GM21367 (cell line): ENCODE results near the gene SNX6.
A peak's percentile ranks its signal among the peaks of the same experiment; 100 is the strongest.
"Not testable (repeated sequence)": the region's sequence is repeated elsewhere in the genome, so short reads cannot be mapped to it uniquely, and the experiment has no call there.

Experiments used
- ATAC-seq: cut with Tn5 transposase; IDR thresholded peaks from one replicate; pipeline ENCODE4 v1.9.1; 2021; ENCODE audit not compliant: unreplicated experiment

SNX6 gene

DNA sequence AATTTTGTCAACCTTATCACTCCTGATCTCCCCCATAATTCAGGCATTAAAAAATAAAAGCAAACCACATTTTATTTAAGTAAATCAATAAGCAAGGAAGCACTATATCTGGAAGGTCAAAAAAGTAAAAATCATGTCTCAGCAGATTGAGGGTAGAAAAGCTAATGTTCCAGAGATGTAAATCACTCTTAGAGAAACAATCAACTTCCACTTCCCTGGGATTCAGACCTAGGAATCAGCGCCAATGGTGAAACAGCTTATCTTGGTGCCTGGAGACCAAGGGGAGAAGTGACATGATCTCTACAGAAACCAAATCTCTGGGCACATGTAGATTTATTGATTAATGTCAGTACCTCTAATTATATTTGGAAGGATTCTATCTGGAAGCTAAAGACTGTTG is 10.9 kb upstream of the SNX6 start:
- ATAC-seq: no peak

DNA sequence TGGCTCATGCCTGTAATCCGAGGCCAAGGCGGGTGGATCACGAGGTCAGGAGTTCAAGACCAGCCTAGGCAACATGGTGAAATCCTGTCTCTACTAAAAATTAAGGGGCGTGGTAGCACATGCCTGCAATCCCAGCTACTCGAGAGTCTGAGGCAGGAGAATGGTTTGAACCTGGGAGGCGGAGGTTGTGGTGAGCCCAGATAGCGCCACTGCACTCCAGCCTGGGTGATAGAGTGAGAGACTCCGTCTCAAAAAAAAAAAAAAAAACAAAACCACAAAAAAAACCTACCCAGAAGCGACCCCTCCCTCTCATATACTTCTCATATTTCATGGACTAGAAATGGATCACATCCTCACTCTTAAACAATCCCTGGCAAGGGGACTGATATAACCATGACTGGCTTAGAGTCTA is 4.4 kb upstream of the SNX6 start:
- ATAC-seq: not testable (repeated sequence)

DNA sequence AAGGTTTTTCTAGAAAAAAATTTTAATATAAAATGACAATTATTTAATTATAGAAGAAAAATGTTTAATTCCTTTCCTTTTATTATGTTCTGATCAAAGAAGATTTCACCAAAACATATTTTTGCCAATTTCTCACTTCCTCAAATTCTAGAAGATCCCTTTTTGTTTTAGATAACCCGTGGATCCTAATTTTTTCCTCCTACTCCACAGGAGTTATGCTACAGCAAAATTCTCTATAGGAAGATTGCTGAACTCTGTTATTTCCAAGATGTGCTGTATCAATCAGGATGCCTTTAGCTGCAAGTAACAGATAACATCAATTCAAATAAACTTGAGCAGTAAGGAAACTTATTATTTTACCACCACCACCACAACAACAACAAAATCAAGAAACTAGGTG is 3.8 kb upstream of the SNX6 start:
- no peak for ATAC-seq

DNA sequence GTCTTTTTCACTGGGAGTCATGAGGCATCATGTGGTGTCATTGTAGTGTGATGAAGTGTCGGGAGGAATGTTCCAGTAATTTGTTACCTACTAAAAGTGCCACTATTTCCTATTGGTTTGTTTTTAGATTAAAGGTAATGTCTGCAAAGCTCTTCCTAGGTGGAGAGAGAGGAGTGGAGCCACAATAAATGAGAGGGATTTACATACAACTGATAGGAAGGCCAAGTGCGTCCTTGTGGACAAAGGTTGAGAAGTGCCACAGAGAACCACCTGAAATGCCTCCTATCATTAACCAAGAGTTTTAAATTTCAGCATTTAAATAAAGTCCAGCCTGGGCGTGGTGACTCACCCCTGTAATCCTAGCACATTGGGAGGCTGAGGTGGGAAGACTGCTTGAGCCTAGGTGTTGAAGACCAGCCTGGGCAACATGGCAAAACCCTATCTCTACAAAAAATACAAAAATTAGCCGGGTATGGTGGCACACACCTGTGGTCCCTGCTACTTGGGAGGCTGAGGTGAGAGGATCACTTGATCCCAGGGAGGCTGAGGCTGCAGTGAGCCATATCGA is 2.5 kb upstream of the SNX6 start:
- ATAC-seq: no peak

DNA sequence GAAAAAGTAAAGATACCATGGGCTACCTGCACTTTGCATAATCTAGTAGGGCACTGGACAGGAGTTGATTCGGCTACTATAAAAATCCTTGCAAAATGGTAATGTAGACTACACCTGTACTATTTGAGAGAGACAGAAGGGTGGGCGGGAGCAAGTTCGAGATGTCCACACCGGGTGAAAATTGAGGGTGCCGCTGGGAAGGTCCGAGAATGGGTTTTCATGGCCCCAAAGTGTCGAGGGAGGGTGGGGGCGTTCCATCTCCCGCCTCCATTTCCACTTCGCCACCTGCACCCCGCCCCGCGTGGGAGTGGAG is 648 bp downstream of the SNX6 start:
- peak; percentile 7 for ATAC-seq

DNA sequence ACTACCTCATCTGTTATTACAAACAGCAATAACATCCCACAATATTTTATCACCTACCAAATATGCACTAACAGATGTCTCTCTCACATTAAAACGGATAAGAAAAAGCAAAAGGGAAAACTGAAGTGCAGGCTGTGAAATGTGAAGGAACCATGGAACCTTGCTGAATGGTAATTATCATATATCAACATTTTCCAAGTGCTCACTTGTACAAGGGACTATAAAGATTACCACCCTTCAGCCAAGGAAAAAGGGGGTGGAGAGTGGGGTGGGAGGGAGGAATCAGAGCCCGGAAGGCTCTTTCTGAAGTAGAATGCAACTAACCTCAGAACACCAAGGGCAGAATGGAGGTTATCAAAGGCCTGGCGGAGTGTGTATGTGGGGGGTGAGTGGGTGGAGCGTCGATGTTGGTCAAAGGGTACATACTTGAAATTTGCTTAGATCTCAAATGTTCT is 1.2 kb downstream of the SNX6 start:
- ATAC-seq: no peak

DNA sequence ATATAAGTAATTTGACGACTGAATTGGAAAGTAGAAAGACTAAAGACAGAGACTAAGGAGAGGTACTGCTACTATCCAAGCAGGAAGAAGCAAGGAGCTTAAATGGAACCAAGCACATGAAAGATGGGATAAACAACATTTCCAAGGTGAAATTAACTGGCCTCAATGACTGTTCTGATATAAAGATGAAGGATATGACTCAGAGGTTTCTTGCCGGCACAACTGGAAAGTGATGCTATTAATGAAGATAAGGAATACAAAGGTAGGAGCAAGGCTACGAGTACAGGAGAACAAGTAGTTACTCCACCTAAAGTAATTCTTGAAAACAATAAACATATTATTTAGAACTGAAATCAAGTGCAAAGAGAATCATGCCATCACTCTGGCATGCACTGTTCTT is 6.4 kb downstream of the SNX6 start:
- no peak for ATAC-seq

DNA sequence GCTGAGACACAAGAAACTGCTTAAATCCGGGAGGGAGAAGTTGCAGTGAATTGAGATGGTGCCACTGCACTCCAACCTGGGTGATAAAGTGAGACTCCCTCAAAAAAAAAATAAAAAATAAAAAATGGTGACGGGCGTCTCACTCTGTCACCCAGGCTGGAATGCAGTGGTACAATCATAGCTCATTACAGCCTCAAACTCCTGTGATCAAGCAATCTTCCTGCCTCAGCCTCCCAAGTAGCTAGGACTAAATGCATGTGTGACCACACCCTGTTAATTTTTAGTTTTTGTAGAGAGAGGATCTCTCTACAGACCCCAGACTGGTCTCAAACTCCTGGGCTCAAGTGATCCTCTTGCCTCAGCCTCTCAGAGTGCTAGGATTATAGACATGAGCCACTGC is 9.1 kb downstream of the SNX6 start:
- no peak for ATAC-seq

DNA sequence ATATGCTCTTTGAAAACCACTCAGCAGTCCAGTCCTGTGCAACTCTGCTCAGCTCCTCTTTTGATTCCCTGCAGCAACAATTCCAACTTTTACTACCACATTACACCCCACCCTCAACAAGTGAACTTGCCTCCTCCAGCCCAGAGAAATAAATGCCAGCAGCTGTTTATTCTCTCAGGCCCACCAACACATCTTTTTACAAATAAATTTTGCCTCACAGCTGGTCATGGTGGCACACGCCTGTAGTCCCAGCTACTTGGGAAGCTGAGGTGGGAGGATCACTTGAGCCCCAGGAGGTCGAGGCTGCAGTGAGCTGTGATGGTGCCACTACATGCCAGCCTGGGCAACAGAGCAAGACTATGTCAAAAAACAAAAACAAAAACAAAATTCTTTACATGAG is 9.8 kb downstream of the SNX6 start:
- ATAC-seq: no peak

DNA sequence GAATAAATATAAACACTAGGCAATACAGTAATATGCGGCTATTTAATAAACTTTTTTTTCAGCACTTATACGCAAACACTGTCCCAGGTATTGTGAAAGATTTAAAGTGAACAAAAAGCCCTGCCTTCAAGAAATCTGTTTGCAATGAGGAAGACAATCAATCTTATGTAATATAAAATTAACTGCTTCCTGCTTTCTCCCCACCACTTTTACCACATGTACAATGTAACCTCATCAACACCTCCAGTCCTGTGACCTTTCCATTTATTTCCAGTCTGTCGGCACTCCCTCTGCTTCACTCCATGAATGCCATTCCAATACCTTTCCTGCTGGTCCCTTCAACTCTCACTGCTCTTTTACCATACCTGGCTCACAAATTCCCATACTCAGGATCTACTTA is 10.5 kb downstream of the SNX6 start:
- no peak for ATAC-seq

DNA sequence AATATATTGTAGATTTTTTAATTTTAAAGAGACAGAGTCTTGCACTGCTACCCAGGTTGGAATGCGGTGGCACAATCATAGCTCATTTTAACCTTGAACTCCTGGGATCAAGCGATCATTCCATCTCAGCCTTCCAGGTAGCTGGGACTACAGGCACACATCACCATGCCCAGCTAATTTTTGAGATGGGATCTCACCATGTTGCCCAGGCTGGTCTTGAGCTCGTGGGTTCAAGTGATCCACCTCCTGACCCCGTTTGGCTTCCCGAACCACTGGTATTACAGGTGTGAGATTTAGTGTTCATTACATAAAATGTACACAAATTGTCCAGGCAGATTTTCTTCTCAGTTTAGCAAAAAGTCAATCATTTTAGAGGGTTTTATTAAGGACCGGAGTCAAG is 13.6 kb downstream of the SNX6 start:
- no peak for ATAC-seq

DNA sequence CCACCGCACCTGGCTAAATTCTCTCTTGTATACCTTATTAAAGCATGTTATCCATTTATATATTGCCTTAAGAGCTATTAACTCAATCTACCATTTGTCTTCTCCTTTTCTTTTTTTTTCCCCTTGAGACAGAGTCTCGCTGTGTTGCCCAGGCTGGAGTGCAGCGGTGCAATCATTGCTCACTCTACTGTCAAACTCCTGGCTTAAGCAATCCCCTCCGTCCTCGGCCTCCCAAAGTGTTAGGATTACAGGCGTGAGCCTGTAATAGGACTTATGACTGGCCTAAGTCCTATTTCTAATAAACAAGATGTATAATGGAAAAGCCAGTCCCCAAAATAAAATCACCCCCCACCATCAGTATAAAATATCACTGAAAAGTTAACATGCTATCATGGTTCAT is 14.4 kb downstream of the SNX6 start:
- ATAC-seq: no peak

DNA sequence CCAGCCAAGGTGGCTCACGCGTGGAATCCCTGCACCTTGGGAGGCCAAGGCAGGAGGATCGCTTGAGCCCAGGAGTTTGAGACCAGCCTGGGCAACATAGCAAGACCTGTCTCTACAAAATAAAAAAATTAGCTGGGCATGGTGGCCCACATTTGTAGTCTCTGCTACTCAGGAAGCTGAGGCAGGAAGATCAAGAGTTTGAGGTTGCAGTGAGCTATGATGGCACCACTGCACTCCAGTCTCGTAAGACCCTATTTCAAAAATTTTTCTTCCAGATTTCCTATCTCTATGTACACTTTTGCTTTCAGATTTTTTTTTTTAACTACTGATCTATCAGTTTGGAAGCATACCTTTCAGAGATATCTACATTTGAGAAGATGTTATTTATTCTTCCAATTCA is 15.3 kb downstream of the SNX6 start:
- ATAC-seq: no peak

DNA sequence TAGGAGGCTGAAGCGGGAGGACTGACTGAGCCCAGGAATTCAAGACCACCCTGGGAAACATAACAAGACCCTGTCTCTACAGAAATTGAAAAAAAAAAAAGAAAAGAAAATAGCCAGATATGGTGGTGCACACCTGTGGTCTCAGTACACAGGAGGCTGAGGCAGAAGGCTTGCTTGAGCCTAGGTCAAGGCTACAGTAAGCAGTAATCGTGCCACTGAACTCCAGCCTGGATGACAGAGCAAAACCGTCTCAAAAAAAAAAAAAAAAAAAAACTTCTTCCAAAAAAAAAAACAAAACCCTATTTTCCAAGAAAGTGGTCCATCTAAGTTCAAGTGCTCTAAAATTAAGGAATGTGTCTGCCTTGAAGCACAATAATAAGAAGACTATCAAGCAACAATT is 19.8 kb downstream of the SNX6 start:
- no peak for ATAC-seq

DNA sequence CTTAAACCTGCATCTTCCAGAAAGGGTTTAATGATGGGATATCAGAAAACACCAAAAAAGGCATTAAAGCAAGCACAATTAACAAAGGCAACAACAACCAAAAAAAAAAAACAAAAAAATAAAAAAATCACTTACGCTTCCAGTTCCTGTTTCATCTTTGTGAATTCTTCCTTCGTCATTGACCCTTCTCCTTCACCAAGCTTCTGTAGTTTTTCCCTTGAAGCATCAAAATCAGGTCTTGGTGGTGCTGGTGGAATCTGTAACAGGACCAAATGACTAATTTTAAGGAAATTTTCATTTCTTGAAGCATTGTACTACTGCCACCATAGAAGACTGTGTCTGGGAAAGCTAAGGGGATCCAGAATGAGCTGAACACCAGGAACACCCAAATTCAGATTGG is 24.5 kb downstream of the SNX6 start:
- ATAC-seq: no peak

DNA sequence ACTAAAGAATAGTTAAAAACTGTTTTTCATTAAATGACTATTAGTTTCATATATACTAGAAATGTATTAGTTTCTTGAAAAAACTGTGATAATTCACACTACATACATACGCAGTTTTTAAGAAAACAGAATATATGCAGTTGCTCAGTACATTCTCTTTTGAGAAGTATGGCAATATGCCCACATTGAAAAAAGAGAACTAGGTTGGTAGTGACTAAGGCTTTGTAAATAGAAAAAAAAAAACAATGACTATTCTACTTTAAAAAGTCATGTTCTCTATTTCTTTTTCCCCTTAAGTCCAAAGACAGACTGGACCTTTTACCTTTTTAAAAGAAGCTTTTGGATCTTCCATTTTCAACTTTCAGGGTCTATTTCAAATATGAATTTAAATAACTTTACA is 25.0 kb downstream of the SNX6 start:
- ATAC-seq: no peak

DNA sequence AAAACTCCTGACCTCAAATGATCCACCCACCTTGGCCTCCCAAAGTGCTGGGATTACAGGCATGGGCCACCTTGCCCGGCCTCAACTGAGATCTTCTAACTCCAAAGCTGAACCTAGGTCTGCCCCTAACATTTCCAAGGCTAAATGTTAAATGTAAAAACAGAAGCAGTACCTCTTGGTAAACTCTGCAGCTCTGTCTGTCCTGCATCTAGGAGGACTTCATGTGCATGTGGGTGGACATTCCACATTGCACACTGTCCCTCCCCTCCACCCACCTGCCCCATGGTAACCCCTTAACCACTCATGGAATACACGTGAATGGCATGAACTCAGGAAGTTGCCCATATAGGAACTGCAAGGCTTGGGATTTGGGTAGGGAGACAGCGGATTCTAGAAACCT is 33.1 kb downstream of the SNX6 start:
- ATAC-seq: no peak

DNA sequence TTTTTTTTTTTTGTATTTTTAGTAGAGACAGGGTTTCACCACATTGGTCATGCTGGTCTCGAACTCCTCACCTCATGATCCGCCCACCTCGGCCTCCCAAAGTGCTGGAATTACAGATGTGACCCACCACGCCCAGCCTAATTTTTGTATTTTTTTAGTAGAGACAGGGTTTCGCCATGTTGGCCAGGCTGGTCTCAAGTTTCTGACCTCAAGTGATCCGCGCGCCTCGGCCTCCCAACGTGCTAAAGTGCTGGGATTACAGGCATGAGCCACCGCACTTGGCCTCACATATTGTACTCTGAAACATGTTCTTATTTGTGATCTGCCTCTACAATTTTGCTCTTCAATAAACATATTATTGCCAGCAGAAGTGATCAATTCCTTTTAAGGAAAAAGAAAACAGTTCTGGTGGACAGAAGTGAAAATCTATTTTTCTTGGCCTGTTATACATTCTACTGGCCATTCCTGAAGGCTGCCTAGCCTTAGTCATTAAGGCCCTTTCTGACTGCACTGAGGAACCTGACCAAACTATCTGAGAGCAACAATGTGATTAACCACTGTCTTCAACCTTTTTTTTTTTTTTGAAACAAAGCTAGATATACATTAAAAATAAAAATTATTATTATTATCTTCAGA is 36.1 kb downstream of the SNX6 start:
- no peak for ATAC-seq

DNA sequence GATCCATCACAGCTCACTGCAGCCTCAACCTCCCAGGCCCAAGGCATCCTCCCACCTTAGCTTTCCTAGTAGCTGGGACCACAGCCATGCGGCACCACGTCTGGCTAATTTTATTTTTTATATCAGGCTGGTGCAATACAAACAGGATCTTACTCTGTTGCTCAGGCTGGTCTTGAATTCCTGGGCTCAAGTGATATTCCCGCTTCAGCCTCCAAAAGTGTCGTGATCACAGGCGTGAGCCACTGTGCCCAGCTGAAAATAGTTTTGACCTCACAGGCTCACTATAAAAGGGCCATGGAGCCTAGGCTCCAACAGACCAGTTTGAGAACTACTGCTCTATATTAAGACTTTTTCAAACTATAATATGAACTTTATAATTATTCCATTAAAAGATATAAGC is 37.3 kb downstream of the SNX6 start:
- ATAC-seq: no peak

DNA sequence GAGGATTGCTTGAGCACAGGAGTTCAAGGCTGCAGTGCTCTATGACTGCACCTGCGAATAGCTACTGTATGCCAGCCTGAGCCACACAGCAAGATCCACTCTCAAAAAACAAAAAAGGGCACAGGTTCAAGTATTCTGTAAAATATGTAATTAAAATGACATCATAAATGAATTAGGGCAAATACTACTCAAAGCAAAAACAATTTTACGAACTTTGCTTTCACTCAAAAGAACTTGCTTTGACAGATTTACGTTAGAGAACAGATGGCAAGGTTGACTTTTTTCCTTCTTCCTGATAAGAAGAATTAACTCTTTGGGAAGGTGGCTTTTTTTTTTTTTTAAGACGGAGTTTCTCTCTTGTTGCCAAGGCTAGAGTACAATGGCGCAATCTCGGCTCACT is 46.4 kb downstream of the SNX6 start:
- no peak for ATAC-seq

DNA sequence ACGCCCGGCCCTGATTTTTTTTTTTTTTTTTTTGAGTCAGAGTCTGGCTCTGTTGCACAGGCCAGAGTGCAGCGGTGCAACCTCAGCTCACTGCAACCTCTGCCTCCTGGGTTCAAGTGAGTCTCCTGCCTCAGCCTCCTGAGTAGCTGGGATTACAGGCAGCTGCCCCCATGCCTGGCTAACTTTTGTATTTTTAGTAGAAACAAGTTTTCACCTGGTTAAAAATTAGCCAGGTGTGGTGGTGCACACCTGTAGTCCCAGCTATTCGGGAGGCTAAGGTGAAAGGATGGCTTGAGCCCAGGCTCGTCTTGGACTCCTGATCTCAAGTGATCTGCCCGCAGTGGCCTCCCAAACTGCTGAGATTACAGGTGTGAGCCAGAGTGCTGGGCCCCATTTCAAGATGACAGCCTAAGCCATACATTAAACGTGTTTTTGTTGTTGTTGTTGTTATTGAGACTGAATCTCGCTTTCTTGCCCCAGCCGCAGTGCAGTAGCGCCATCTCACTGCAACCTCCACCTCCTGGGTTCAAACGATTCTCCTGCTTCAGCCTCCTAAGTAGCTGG is 47.7 kb downstream of the SNX6 start:
- ATAC-seq: no peak

DNA sequence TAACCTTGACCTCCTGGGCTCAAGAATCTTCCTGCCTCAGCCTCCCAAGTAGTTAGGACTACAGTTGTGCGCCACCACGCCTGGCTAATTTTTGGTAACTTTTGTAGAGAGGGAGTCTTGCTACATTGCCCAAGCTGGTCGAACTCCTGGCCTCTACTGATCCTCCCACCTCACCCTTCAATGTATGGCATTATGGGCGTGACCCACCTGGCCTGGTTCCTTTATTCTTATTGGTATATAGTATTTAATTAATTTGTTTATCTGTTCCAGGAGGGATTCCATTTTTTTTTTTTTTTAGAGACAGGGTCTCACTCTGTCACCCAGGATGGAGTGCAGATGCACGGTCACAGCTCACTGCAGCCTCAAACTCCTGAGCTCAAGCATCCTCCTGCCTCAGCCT is 49.6 kb downstream of the SNX6 start:
- no peak for ATAC-seq

DNA sequence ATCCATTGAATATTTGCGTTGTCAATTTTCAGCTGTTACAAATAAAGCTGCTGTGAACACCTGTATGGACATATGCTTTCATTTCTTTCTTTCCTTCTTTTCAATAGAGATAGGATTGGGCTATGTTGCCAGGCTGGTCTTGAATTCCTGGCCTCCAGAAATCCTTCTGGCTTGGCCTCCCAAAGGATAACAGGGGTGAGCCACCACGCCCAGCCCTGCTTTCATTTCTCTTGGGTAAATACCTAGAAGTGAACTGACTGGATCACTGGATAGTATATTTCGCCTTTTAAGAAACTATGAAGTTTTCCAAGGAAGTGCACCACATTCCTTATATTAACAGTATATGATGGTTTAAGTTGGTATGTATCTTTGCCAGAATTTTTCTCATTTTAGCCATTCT is 58.2 kb downstream of the SNX6 start:
- ATAC-seq: no peak
